ENCODE results near the gene POGZ.

The POGZ gene

DNA sequence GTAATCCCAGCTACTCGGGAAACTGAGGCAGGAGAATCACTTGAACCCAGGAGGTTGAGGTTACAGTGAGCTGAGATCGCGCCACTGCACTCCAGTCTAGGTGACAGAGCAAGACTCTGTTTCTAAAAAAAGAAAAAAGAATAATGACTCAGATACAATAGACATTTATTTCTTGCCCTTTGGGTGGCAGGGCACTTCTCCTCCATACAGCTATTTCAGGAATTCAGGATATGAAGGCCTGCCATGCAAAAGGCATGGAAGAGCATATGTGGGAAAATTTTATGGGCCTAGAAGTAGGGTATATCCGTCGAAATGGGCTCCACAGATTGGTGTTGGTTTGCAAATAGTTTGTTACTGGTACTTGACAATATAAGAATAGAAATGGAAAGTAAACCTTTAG, 20.2 kb upstream of the POGZ start:
- Histone ChIP-seq H3K4me3 (ENCODE audit: low read depth, low read length) (no peak overlapping the region), H3K27me3 (no peaks in the 10 kb centered on the region), H3K4me1 (peaks cover 8% of the 10 kb centered on the region), H3K36me3 (no peaks in the 10 kb centered on the region), H3K9me3 (peaks cover 4% of the 10 kb centered on the region)
- TF ChIP-seq, protein P1, sequence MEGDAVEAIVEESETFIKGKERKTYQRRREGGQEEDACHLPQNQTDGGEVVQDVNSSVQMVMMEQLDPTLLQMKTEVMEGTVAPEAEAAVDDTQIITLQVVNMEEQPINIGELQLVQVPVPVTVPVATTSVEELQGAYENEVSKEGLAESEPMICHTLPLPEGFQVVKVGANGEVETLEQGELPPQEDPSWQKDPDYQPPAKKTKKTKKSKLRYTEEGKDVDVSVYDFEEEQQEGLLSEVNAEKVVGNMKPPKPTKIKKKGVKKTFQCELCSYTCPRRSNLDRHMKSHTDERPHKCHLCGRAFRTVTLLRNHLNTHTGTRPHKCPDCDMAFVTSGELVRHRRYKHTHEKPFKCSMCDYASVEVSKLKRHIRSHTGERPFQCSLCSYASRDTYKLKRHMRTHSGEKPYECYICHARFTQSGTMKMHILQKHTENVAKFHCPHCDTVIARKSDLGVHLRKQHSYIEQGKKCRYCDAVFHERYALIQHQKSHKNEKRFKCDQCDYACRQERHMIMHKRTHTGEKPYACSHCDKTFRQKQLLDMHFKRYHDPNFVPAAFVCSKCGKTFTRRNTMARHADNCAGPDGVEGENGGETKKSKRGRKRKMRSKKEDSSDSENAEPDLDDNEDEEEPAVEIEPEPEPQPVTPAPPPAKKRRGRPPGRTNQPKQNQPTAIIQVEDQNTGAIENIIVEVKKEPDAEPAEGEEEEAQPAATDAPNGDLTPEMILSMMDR (IDR thresholded peaks at IDR 0.05; ENCODE audit: low read depth, low read length) = no peak
- DNase-seq = no peak

DNA sequence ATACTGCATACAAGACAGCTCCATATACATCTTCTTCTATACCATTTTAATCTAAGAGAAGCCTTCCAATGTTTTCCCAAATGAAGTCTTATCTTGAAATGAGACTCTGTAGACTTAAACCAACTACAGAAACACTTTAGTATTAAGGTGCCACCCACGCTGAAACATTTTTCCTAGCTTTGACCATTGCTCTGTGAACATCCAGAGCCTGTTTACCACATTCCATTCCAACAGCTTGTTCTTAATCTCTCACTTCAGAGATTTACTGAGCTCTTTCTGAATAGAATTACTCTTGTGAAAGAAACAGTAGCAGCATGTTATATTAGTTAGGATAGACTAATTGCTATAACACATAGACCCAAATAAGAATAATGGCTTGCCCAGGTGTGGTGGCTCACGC, 19.6 kb upstream of the POGZ start:
- H3K36me3 ChIP-seq = no peaks in the 10 kb centered on the region
- DNase-seq = no peak
- no peaks in the 10 kb centered on the region for H3K27me3 ChIP-seq
- TF ChIP-seq, protein P1 (IDR thresholded peaks at IDR 0.05; ENCODE audit: low read depth, low read length) = no peak
- H3K4me3 ChIP-seq (ENCODE audit: low read depth, low read length) = no peak overlapping the region
- H3K4me1 ChIP-seq = peaks cover 13% of the 10 kb centered on the region
- peaks cover 4% of the 10 kb centered on the region for H3K9me3 ChIP-seq

DNA sequence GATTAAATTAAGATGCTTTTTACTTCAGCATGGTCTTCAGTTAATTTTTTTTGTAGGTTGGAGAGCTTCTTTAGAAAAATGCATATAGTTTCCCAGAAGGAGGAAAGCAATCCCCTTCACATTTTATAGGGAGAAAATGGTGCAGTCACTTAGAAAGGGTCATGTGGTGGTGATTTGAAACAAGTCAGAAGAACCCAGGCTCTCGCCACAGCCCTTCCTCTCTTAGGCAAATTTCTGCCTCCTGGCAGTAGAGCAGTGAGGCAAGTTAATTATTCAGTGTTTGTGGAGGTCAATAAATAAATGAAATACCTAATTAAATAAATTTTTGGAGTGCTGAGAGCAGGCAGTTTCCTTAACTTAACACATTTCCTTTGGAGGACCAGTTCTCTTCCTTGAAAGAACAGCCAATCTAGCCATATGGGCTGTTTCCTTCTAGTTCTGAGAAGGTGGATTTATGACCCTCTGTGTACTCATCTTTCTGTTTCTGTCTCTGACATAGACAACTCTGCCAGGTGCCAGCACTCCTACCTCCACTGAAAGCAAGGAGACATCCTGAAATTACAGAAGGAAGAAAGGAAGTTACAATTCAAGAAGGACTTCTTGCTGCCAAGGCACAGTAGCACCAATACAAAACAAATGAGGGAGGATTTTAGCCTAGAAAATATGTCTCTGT, 19.0 kb upstream of the POGZ start:
- TF ChIP-seq, protein P1 (IDR thresholded peaks at IDR 0.05; ENCODE audit: low read depth, low read length) = no peak
- DNase-seq = no peak
- Histone ChIP-seq H3K36me3 (no peaks in the 10 kb centered on the region), H3K4me1 (peaks cover 13% of the 10 kb centered on the region), H3K27me3 (no peaks in the 10 kb centered on the region), H3K4me3 (ENCODE audit: low read depth, low read length) (no peak overlapping the region), H3K9me3 (peaks cover 4% of the 10 kb centered on the region)

GRCh38 chr1:151477066-151477465, 17.8 kb upstream of the POGZ start:
- Histone ChIP-seq H3K27me3 (no peaks in the 10 kb centered on the region), H3K9me3 (peaks cover under 1% of the 10 kb centered on the region), H3K36me3 (no peaks in the 10 kb centered on the region), H3K4me3 (ENCODE audit: low read depth, low read length) (no peak overlapping the region), H3K4me1 (peaks cover 13% of the 10 kb centered on the region)
- TF ChIP-seq, protein P1 (IDR thresholded peaks at IDR 0.05; ENCODE audit: low read depth, low read length) = no peak
- no peak for DNase-seq

- H3K36me3 ChIP-seq = no peaks in the 10 kb centered on the region
- TF ChIP-seq, protein P1 (IDR thresholded peaks at IDR 0.05; ENCODE audit: low read depth, low read length) = no peak
- H3K4me1 ChIP-seq = peaks cover 13% of the 10 kb centered on the region
- DNase-seq = no peak
- no peak overlapping the region for H3K4me3 ChIP-seq (ENCODE audit: low read depth, low read length)
- no peaks in the 10 kb centered on the region for H3K27me3 ChIP-seq
- no peaks in the 10 kb centered on the region for H3K9me3 ChIP-seq
Observed at GRCh38 chr1:151476083-151476482, 16.8 kb upstream of the POGZ start.

DNA sequence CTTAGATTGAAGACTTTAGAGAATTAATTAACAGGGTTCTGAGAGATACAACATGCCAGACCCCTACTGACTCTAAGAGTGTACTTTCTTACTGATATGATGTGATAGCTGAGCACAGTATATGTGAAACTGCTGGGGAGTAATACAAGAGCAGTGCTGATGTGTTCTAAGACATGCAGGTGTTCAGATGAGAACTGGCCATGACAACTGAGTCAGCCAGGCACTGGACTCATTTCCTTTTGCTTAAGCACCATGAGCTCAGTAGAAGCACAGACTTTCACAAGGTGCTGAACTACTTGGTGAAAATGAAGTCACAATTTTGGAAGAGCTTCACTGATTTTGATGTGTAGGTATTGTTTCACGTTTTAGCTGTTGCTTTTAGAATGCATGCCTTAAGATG, 15.9 kb upstream of the POGZ start:
- TF ChIP-seq, protein P1 (IDR thresholded peaks at IDR 0.05; ENCODE audit: low read depth, low read length) = no peak
- H3K4me3 ChIP-seq (ENCODE audit: low read depth, low read length) = no peak overlapping the region
- no peaks in the 10 kb centered on the region for H3K36me3 ChIP-seq
- peaks cover 13% of the 10 kb centered on the region for H3K4me1 ChIP-seq
- H3K27me3 ChIP-seq = no peaks in the 10 kb centered on the region
- H3K9me3 ChIP-seq = no peaks in the 10 kb centered on the region
- no peak for DNase-seq

Data from BE2C (cell line).